NCI-H524 (cell line): ENCODE data around the gene CABP7.

Experiments
- DNase-seq, 2 experiments: peaks; one replicate each; lab custom pipeline; 2025; lab: John Stamatoyannopoulos, UW

The CABP7 gene

GRCh38 chr22:29702000-29702930 lies 17.5 kb upstream of the CABP7 start:
- DNase-seq: peak; percentile 87 to 96

GRCh38 chr22:29702931-29703501 lies 16.8 kb upstream of the CABP7 start:
- DNase-seq: peak in 1 of 2 experiments; percentile 59

- no peak for DNase-seq
These were observed 16.1 kb upstream of the CABP7 start for GRCh38 chr22:29703569-29704195.

GRCh38 chr22:29704528-29705285 lies 15.1 kb upstream of the CABP7 start:
- DNase-seq: peak in 1 of 2 experiments; percentile 47

GRCh38 chr22:29705651-29706050 lies 14.2 kb upstream of the CABP7 start:
- no peak for DNase-seq

GRCh38 chr22:29706486-29706885 lies 13.3 kb upstream of the CABP7 start:
- DNase-seq: peak in 1 of 2 experiments; percentile 69

- peak; percentile 47 to 86 for DNase-seq
These were observed 12.8 kb upstream of the CABP7 start for GRCh38 chr22:29707010-29707409.

GRCh38 chr22:29707471-29707870 lies 12.3 kb upstream of the CABP7 start:
- DNase-seq: no peak

DNA sequence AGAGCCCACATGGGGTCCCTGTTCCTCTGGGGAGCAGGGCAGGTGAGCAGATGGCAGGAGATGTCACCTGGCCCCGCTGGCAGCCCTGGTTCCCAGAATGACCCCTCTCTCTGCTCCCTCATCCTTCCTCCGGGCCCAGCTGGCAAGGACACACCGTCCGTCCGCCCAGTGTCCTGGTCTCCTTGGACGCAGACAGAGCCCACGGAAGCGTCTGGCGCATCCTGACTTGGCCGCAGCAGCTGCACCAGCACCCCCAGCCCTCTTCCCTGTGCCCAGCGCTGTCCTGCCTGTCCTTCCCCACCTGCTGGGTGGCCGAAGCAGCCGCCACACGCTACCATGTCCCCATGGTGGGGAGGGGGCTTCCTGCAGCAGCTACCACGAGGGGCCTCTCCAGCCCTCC lies 9.6 kb upstream of the CABP7 start:
- no peak for DNase-seq

GRCh38 chr22:29710922-29711593 lies 8.7 kb upstream of the CABP7 start:
- DNase-seq: peak; percentile 76 to 87

DNA sequence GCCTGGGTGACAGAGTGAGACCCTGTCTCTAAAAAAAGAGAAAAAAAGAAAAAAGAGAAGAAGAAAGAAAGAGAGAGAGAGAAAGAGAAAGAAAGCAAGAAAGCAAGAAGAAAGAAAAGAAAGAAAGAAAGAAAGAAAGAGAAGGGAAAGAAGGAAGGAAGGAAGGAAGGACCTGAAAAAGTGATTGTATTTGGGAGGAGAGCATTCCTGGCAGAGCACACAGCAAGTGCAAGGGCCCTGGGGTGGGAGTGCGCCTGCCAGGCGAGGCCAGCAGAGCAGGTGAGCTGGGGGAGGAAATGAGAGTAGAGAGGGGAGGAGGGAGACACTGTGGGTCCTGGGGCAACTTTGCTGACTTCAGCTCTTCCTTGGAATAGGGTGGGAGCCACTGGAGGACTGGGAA lies 7.7 kb upstream of the CABP7 start:
- DNase-seq: no peak

- peak; percentile 36 to 63 for DNase-seq
These were observed 6.6 kb upstream of the CABP7 start for GRCh38 chr22:29713156-29713727.

DNA sequence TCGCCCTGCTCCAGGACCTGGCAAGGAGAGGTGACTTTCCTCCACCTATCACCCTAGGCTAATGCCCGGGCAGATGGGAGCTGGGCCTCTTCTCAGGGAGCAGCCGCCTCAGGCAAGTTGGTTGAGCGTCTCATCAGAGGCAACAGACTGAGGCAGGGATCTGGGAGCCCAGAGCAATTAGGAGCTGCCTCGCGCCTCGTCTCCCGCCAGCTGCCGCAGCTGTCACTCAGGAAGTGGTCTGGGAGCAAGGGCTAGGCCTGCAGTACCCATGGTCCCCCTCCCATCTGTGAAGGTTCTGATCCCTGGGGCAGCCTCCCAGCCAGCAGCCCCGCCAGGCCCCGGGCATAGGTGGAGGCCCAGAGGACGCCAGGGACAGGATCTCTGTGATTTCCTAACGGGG lies 4.6 kb upstream of the CABP7 start:
- DNase-seq: peak; percentile 96 to 98

DNA sequence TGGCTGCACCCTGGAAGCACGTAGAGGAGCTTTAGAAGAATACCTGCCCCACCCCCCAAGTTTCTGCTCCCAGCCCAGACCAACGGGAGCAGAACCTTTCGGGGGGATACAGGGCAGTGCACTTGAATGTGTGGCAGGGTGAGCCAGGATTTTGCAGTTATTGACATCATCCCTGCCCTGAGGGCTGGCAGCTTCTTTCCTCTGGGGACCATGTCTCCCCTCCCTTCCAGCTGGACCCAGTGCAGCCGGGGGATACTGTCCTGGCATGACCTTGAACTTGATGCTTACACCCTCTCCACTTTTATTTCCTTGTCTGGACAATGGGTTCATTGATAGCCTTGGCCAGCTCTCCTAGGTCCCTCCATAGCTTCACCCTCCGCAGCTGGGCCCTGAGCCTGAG lies 4.1 kb upstream of the CABP7 start:
- peak in 1 of 2 experiments; percentile 58 for DNase-seq

DNA sequence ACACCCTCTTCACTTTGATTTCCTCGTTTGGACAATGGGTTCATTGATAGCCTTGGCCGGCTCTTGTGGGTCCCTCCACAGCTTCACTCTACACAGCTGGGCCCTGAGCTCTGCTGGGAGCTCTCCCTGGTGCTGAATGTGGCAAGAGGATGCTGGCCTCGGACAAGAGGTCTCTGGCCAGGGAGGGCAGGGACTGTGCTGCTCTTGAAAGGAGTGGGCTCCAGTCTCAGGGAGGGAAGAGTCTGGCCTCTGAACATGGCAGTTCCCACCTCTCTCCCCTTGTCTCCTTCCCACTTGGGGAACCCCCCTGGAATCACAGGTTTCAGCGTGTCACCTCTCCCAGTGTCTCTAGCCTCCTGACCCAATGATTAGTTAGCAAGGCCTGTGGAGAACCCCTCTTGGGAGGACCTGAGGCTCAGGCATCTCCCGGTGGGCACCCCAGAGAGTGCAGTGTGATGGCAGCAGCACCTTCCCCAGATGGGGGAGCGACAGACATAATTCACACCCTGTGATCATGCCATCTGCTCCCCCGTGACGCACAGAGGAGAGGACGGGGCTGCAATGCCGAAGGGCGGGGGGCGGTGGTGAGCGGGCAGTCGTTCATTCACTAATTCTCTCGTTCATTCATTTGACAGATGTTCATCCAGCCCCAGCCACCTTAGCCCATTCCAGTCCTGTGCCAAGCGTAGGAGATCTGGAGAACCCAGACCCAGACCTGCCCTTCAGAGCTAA lies 2.8 kb upstream of the CABP7 start:
- DNase-seq: peak; percentile 91 to 96

GRCh38 chr22:29717789-29718188 lies 2.0 kb upstream of the CABP7 start:
- peak in 1 of 2 experiments; percentile 68 for DNase-seq

- peak in 1 of 2 experiments; percentile 88 for DNase-seq
These were observed 579 bp upstream of the CABP7 start for GRCh38 chr22:29718949-29719898.

- no peak for DNase-seq
These were observed 1.1 kb downstream of the CABP7 start for GRCh38 chr22:29720811-29721323.

GRCh38 chr22:29722151-29722550 lies 2.3 kb downstream of the CABP7 start:
- DNase-seq: no peak
